Naive thymus-derived CD4-positive, alpha-beta T cell (primary cell): ENCODE data around the gene RHOU. TPM values are rescaled to one million over a fixed set of nuclear protein-coding genes. Genes with fewer than 3 reads are reported as not detected.

Source experiments
- ATAC-seq: fragments of 150-1000 bp; cut with Tn5 transposase; 2 replicates; pipeline ENCODE4 v1.10.0; 2021; ENCODE audit warnings: mild to moderate bottlenecking, moderate library complexity
- CTCF ChIA-PET: fragments of 350-600 bp; sonication (Branson Sonifier 250); formaldehyde crosslinking; loops from one replicate; lab custom pipeline; 2021; ENCODE audit warnings: antibody characterized with exemption; lab: Charles Lee
- POLR2A ChIA-PET: fragments of 350-600 bp; sonication (Branson Sonifier 250); formaldehyde crosslinking; loops from one replicate; lab custom pipeline; 2021; ENCODE audit warnings: antibody characterized with exemption, inconsistent platforms; lab: Charles Lee
- DNase-seq, 9 donors: peaks; one replicate each; pipeline versions ENCODE4 v3.0.0 to v3.0.0-alpha.2; 2020 to 2022; ENCODE audit warnings: mixed read lengths in 1 of 9
- H3K27ac ChIP-seq: one replicate; pipeline ENCODE4 v1.7.0; 2013; ENCODE audit warnings: mild to moderate bottlenecking, low read depth, low read length, moderate library complexity
- H3K27me3 ChIP-seq, 2 donors: one replicate each; pipeline ENCODE4 v1.7.0; 2013; ENCODE audit warnings: low read length in 2 of 2, mild to moderate bottlenecking in 2 of 2, moderate library complexity in 2 of 2; ENCODE audit not compliant: control insufficient read depth in 2 of 2, insufficient read depth in 2 of 2
- H3K36me3 ChIP-seq, 3 experiments: 1 replicate in 2 of 3; 2 replicates in 1 of 3; pipeline ENCODE4 v1.7.0; 2013; ENCODE audit warnings: low read length in 3 of 3, mild to moderate bottlenecking in 3 of 3, moderate library complexity in 1 of 3; ENCODE audit not compliant: insufficient read depth in 3 of 3, control insufficient read depth in 2 of 3
- H3K4me1 ChIP-seq, 2 donors: one replicate each; pipeline ENCODE4 v1.7.0; 2013; ENCODE audit warnings: low read length in 2 of 2, mild to moderate bottlenecking in 2 of 2, moderate library complexity in 1 of 2; ENCODE audit not compliant: control insufficient read depth in 2 of 2, insufficient read depth in 2 of 2
- H3K4me3 ChIP-seq: 2 replicates; pipeline ENCODE4 v1.7.0; 2013; ENCODE audit warnings: mild to moderate bottlenecking, low read length
- H3K9me3 ChIP-seq, 3 experiments: 1 replicate in 2 of 3; 2 replicates in 1 of 3; pipeline ENCODE4 v1.7.0; 2013; ENCODE audit warnings: low read length in 3 of 3; ENCODE audit not compliant: control insufficient read depth in 2 of 3
- H3K27ac Mint-ChIP-seq, 9 donors: one replicate each; pipeline ENCODE4 v1.8.0; 2020 to 2022; ENCODE audit warnings: mixed read lengths in 9 of 9, mild to moderate bottlenecking in 8 of 9, moderate library complexity in 5 of 9, inconsistent platforms in 2 of 9
- H3K27me3 Mint-ChIP-seq, 5 donors: one replicate each; pipeline ENCODE4 v1.8.0; 2021 to 2022; ENCODE audit warnings: mixed read lengths in 5 of 5, mild to moderate bottlenecking in 1 of 5
- H3K36me3 Mint-ChIP-seq, 5 donors: one replicate each; pipeline ENCODE4 v1.8.0; 2020 to 2022; ENCODE audit warnings: mixed read lengths in 5 of 5, mild to moderate bottlenecking in 3 of 5, inconsistent platforms in 1 of 5
- H3K4me1 Mint-ChIP-seq, 7 donors: one replicate each; pipeline ENCODE4 v1.8.0; 2020 to 2022; ENCODE audit warnings: mixed read lengths in 7 of 7, mild to moderate bottlenecking in 3 of 7, inconsistent platforms in 1 of 7
- H3K4me3 Mint-ChIP-seq, 10 donors: one replicate each; pipeline ENCODE4 v1.8.0; 2020 to 2022; ENCODE audit warnings: mild to moderate bottlenecking in 10 of 10, mixed read lengths in 10 of 10, moderate library complexity in 6 of 10, inconsistent platforms in 2 of 10
- H3K9me3 Mint-ChIP-seq, 11 donors: one replicate each; pipeline ENCODE4 v1.8.0; 2020 to 2022; ENCODE audit warnings: mixed read lengths in 11 of 11, mild to moderate bottlenecking in 4 of 11, inconsistent platforms in 1 of 11, moderate library complexity in 1 of 11
- intact Hi-C, 2 donors: fragments of 100-400 bp; cut with micrococcal nuclease; formaldehyde crosslinking; loops; one replicate each; pipeline ENCODE4 v1.15.1; 2023
- polyA plus RNA-seq, 2 donors: library from polyadenylated mRNA; unstranded; fragments of 300-500 nt; fragmentation: Illumina TruSeq; gene quantifications; one replicate each; pipeline ENCODE4 v1.2.3, GENCODE V29; 2021
- total RNA-seq, 6 experiments: library from RNA in 5 of 6; stranded (reverse) in 5 of 6; gene quantifications; 1 replicate in 5 of 6; 2 replicates in 1 of 6; pipeline ENCODE4 v1.2.3 and lab custom pipeline; 2021 to 2026

RHOU gene
- total and polyA plus RNA-seq, 7 experiments from 2014 or later = 0.09 to 6.5 (median 1.5) TPM

DNA sequence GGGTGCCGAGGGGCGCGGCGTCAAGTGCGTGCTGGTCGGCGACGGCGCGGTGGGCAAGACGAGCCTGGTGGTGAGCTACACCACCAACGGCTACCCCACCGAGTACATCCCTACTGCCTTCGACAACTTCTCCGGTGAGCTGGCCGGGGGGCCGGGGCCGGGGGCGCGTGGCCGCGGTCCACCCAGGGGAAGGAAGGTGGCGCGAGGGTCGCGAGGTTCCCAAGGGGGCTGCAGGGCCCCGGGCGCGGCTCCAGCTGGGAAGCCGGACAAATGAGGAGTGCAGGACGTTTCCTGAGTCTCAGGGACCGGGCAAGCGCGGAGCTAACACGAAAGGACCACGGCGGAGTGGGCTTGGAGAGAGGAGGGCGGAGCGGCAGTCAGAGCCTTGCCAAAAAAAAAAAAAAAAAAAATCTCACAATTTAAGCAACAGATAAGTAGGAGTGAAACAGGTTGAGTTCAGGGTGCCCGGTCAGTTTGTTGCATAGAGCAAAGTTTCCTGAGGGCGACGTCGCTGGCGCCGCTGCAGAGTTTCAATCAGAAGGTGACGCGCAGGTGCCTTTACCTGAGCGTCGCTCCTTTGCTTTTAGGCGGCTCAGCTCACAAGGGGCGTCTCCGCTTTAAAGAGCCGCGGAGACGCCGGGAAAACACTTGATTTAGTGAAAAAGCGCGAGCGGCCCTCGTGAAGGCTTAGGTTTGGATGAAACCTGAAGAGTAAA is 750 bp downstream of the RHOU start:
- Mint-ChIP-seq H3K27me3 (peaks cover 0 to 45% (median 12%) of the 10 kb centered on the region in 5 donors), H3K27ac (peak overlapping the region in 7 of 9 donors; percentile 14 to 64 (median 52)), H3K4me1 (peaks cover 9 to 34% (median 14%) of the 10 kb centered on the region in 7 donors), H3K36me3 (peaks cover 0 to 9% (median 0%) of the 10 kb centered on the region in 5 donors), H3K9me3 (no peaks in the 10 kb centered on the region), H3K4me3 (peak overlapping the region; percentile 80 to 94 (median 88))
- CTCF ChIA-PET = interaction anchor here (0.6 to 4.7 kb wide), 8 partner anchors 56 to 1292 kb away, joined by 3 to 55 read pairs (median 6); no protein-coding TSS in a partner anchor
- Histone ChIP-seq H3K4me3 (peak overlapping the region; percentile 70), H3K36me3 (no peaks in the 10 kb centered on the region), H3K9me3 (no peaks in the 10 kb centered on the region), H3K27ac (peak overlapping the region; percentile 27), H3K27me3 (no peaks in the 10 kb centered on the region), H3K4me1 (peaks cover 0 to 7% of the 10 kb centered on the region in 2 donors)
- DNase-seq (peak in 8 of 9 donors; percentile 2 to 47 (median 32)), ATAC-seq (peak; percentile 24)
- POLR2A ChIA-PET = interaction anchor here (0.8 to 0.9 kb wide), 3 partner anchors 491 to 782 kb away, joined by 3 to 6 read pairs (median 3); no protein-coding TSS in a partner anchor
- intact Hi-C loops = loop anchor here (1.0 to 10.0 kb wide), 14 partner anchors 44 to 779 kb away; no protein-coding TSS in a partner anchor

DNA sequence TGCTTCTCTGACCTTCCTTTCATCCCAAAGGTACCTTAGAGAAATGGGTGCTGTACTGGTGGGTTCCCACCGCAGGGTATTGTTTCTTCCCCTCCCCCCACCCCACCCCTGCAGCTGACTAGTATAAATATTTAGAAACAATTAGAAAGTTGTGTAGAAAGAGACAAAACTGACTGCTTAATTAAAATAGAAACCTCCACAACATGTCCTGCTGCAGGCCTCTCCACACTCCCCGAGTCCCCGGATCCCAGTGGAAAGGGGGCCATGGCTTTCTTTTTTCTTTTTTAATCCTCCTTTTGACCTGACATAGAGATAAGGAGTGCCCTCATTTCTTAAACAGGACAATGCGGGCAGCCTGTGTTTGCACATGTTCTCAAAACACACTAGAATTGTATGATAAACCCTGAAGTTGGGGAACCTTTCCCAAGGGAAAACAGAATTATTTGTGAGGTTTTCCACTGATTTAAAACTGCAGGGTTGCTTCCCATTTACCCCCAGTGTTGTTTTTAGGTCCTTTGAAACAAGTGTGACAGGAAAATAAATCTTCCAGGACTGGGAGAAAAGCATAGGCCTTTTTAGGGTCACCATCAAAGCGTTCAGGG is 1.7 kb downstream of the RHOU start:
- ATAC-seq = no peak
- no peak overlapping the region for H3K27ac ChIP-seq
- POLR2A ChIA-PET = interaction anchor here (0.8 kb wide), 1 partner anchor 782 kb away, joined by 3 read pairs; no protein-coding TSS in a partner anchor

GRCh38 chr1:228737601-228738041 is 2.3 kb downstream of the RHOU start:
- ChIA-PET CTCF (interaction anchor here (1.1 to 4.7 kb wide), 4 partner anchors 11 to 518 kb away, joined by 3 to 55 read pairs (median 4); no protein-coding TSS in a partner anchor), POLR2A (no interaction called here)
- H3K4me3 ChIP-seq = no peak overlapping the region
- Mint-ChIP-seq H3K9me3 (no peaks in the 10 kb centered on the region), H3K27ac (peak overlapping the region in 4 of 9 donors; percentile 8 to 43 (median 15)), H3K4me3 (peak overlapping the region in 4 of 10 donors; percentile 32 to 80 (median 47)), H3K4me1 (peaks cover 9 to 34% (median 16%) of the 10 kb centered on the region in 7 donors), H3K27me3 (peaks cover 0 to 33% (median 0%) of the 10 kb centered on the region in 5 donors), H3K36me3 (peaks cover 0 to 14% (median 3%) of the 10 kb centered on the region in 5 donors)
- H3K4me1 ChIP-seq = peaks cover 0 to 7% of the 10 kb centered on the region in 2 donors
- no peaks in the 10 kb centered on the region for H3K9me3 ChIP-seq
- H3K27me3 ChIP-seq = no peaks in the 10 kb centered on the region
- DNase-seq = no peak
- H3K36me3 ChIP-seq = no peaks in the 10 kb centered on the region
- H3K27ac ChIP-seq = no peak overlapping the region
- no peak for ATAC-seq
- intact Hi-C loops = loop anchor here (2.0 to 10.0 kb wide), 4 partner anchors 57 to 320 kb away; no protein-coding TSS in a partner anchor

More for the DNA sequence above, 1.7 kb downstream of the RHOU start:
- peak overlapping the region in 3 of 9 donors; percentile 21 to 64 (median 59) for H3K27ac Mint-ChIP-seq
- H3K36me3 Mint-ChIP-seq = peaks cover 0 to 9% (median 0%) of the 10 kb centered on the region in 5 donors
- no peaks in the 10 kb centered on the region for H3K9me3 Mint-ChIP-seq
- Histone ChIP-seq H3K36me3 (no peaks in the 10 kb centered on the region), H3K9me3 (no peaks in the 10 kb centered on the region), H3K4me1 (peaks cover 0 to 7% of the 10 kb centered on the region in 2 donors), H3K27me3 (no peaks in the 10 kb centered on the region), H3K4me3 (no peak overlapping the region)
- peaks cover 0 to 39% (median 6%) of the 10 kb centered on the region in 5 donors for H3K27me3 Mint-ChIP-seq
- peaks cover 9 to 34% (median 14%) of the 10 kb centered on the region in 7 donors for H3K4me1 Mint-ChIP-seq
- peak overlapping the region; percentile 29 to 94 (median 86) for H3K4me3 Mint-ChIP-seq
- intact Hi-C loops = loop anchor here (1.0 to 10.0 kb wide), 6 partner anchors 57 to 516 kb away; no protein-coding TSS in a partner anchor
- DNase-seq = no peak
- CTCF ChIA-PET = interaction anchor here (0.6 to 4.7 kb wide), 6 partner anchors 12 to 1291 kb away, joined by 4 to 55 read pairs (median 8); no protein-coding TSS in a partner anchor

- H3K4me3 ChIP-seq = no peak overlapping the region
- peaks cover 4 to 28% (median 11%) of the 10 kb centered on the region in 7 donors for H3K4me1 Mint-ChIP-seq
- DNase-seq (no peak), ATAC-seq (no peak)
- intact Hi-C loops = loop anchor here (5.0 to 10.0 kb wide), 3 partner anchors 122 to 317 kb away; no protein-coding TSS in a partner anchor
- ChIA-PET POLR2A (interaction anchor here (0.6 kb wide), 1 partner anchor 25 kb away, joined by 3 read pairs; no protein-coding TSS in a partner anchor), CTCF (interaction anchor here (1.5 kb wide), 1 partner anchor 487 kb away, joined by 5 read pairs; no protein-coding TSS in a partner anchor)
- peaks cover 3 to 25% (median 11%) of the 10 kb centered on the region in 5 donors for H3K36me3 Mint-ChIP-seq
- H3K9me3 ChIP-seq = no peaks in the 10 kb centered on the region
- H3K4me1 ChIP-seq = peaks cover 0 to 4% of the 10 kb centered on the region in 2 donors
- peaks cover 0 to 14% (median 0%) of the 10 kb centered on the region in 5 donors for H3K27me3 Mint-ChIP-seq
- H3K36me3 ChIP-seq = no peaks in the 10 kb centered on the region
- no peak overlapping the region for H3K27ac ChIP-seq
- no peaks in the 10 kb centered on the region for H3K9me3 Mint-ChIP-seq
- peak overlapping the region in 4 of 9 donors; percentile 1 to 43 (median 6) for H3K27ac Mint-ChIP-seq
- no peaks in the 10 kb centered on the region for H3K27me3 ChIP-seq
- H3K4me3 Mint-ChIP-seq = no peak overlapping the region
These were observed 4.5 kb downstream of the RHOU start for GRCh38 chr1:228739826-228740225.

DNA sequence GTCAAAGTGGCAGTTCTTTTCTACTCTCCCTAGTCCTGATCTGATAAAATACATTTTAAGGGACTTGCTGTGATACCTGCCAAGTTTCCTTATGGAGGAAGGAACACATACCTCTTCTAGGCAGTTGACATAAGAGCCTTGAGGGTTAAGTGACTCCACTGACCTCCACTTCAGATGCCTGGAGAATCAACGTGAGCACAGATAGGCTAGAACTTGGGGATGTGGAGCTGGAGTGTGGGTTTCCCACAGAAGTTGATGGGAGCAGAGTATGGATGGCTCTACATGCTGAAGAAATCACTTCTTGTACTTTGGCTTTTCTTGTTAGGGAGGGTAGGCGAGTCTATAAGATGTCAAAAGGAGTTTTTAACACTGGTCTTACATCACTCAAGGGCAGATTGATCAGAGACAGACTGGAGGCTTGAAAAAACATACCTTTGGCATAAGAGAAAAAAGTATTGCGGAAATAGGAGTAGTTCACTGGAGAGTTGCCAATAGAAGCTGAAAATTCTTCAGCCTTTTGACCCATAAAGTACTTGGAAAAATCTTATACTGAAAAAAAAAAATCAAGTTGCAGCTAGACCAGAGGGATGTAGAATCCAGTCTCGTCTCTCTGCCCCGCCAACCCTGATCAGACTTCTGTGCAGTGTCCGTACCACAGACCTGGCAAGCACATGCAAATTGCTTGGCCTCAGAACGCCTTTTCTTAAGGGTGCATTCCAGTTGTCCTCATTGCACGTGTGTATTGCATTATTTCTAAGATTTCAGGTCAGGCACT is 5.5 kb downstream of the RHOU start:
- Mint-ChIP-seq H3K4me3 (no peak overlapping the region), H3K27ac (no peak overlapping the region), H3K36me3 (peaks cover 3 to 25% (median 11%) of the 10 kb centered on the region in 5 donors), H3K4me1 (peaks cover 4 to 28% (median 11%) of the 10 kb centered on the region in 7 donors), H3K9me3 (no peaks in the 10 kb centered on the region), H3K27me3 (peaks cover 0 to 13% (median 0%) of the 10 kb centered on the region in 5 donors)
- Histone ChIP-seq H3K27me3 (no peaks in the 10 kb centered on the region), H3K4me1 (peaks cover 0 to 4% of the 10 kb centered on the region in 2 donors), H3K36me3 (no peaks in the 10 kb centered on the region), H3K27ac (no peak overlapping the region), H3K4me3 (no peak overlapping the region), H3K9me3 (no peaks in the 10 kb centered on the region)
- intact Hi-C loops = no loop called here
- ChIA-PET POLR2A (interaction anchor here (0.6 kb wide), 1 partner anchor 284 kb away, joined by 4 read pairs; no protein-coding TSS in a partner anchor), CTCF (interaction anchor here (1.5 kb wide), 1 partner anchor 487 kb away, joined by 5 read pairs; no protein-coding TSS in a partner anchor)
- DNase-seq = no peak
- no peak for ATAC-seq
